Lower lobe of right lung (tissue), 2 donors: ENCODE data around the gene LRRTM4. TPM values are rescaled to one million over a fixed set of nuclear protein-coding genes. Genes with fewer than 3 reads are reported as not detected.

ENCODE experiments used
- ATAC-seq, 2 donors: fragments of 200-7000 bp; cut with Tn5 transposase; one replicate each; pipeline ENCODE4 v1.9.1; 2020 to 2022; ENCODE audit warnings: mild to moderate bottlenecking in 2 of 2, moderate library complexity in 2 of 2
- DNase-seq: peaks from one replicate; pipeline ENCODE4 v3.0.0-alpha.2; 2020
- H3K27ac ChIP-seq: fragments of 200-600 bp; one replicate; pipeline ENCODE4 v1.8.0; 2022
- H3K27me3 ChIP-seq: fragments of 200-600 bp; one replicate; pipeline ENCODE4 v1.8.0; 2022; ENCODE audit warnings: low read depth
- H3K36me3 ChIP-seq: fragments of 200-600 bp; one replicate; pipeline ENCODE4 v1.8.0; 2022; ENCODE audit warnings: mild to moderate bottlenecking
- H3K4me1 ChIP-seq: fragments of 200-600 bp; one replicate; pipeline ENCODE4 v1.8.0; 2022
- H3K4me3 ChIP-seq: fragments of 200-600 bp; one replicate; pipeline ENCODE4 v1.8.0; 2022; ENCODE audit warnings: mild to moderate bottlenecking
- H3K9me3 ChIP-seq: fragments of 200-600 bp; one replicate; pipeline ENCODE4 v1.8.0; 2022
- intact Hi-C: fragments of 100-400 bp; cut with DNase I; formaldehyde crosslinking; loops from one replicate; pipeline ENCODE4 v1.11.0; 2022
- total RNA-seq: library from RNA; stranded (reverse); fragmentation: NEBNext Ultra II Directional; extraction: Animal tissue kit (Norgen Biotek cat#: 25700); gene quantifications from one replicate; pipeline ENCODE4 v1.2.1, GENCODE V29; 2021
- TF ChIP-seq, protein P1 (sequence below): fragments of 200-600 bp; IDR thresholded peaks from one replicate; pipeline ENCODE4 v1.8.0; 2022; ENCODE audit warnings: antibody characterized with exemption, mild to moderate bottlenecking
- donor health status: DM: no; HTN: yes; CAD: no; lungs with severe emphysema.

Gene LRRTM4
- total RNA-seq, 1 donor from 2014 or later, result 0.77 TPM

GRCh38 chr2:77479895-77480294 lies 42.3 kb downstream of the LRRTM4 start:
- Histone ChIP-seq H3K4me1 (no peaks in the 10 kb centered on the region), H3K36me3 (no peaks in the 10 kb centered on the region), H3K9me3 (no peaks in the 10 kb centered on the region), H3K4me3 (no peak overlapping the region), H3K27ac (no peak overlapping the region), H3K27me3 (no peaks in the 10 kb centered on the region)
- TF ChIP-seq, protein P1, sequence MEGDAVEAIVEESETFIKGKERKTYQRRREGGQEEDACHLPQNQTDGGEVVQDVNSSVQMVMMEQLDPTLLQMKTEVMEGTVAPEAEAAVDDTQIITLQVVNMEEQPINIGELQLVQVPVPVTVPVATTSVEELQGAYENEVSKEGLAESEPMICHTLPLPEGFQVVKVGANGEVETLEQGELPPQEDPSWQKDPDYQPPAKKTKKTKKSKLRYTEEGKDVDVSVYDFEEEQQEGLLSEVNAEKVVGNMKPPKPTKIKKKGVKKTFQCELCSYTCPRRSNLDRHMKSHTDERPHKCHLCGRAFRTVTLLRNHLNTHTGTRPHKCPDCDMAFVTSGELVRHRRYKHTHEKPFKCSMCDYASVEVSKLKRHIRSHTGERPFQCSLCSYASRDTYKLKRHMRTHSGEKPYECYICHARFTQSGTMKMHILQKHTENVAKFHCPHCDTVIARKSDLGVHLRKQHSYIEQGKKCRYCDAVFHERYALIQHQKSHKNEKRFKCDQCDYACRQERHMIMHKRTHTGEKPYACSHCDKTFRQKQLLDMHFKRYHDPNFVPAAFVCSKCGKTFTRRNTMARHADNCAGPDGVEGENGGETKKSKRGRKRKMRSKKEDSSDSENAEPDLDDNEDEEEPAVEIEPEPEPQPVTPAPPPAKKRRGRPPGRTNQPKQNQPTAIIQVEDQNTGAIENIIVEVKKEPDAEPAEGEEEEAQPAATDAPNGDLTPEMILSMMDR, result no peak
- intact Hi-C loops, result no loop called here
- DNase-seq, result no peak
- ATAC-seq, result no peak

GRCh38 chr2:77479395-77479794 lies 42.8 kb downstream of the LRRTM4 start:
- TF ChIP-seq, protein P1, result no peak
- intact Hi-C loops, result no loop called here
- Histone ChIP-seq H3K4me1 (no peaks in the 10 kb centered on the region), H3K27me3 (no peaks in the 10 kb centered on the region), H3K4me3 (no peak overlapping the region), H3K36me3 (no peaks in the 10 kb centered on the region), H3K27ac (no peak overlapping the region), H3K9me3 (no peaks in the 10 kb centered on the region)
- no peak for DNase-seq
- no peak for ATAC-seq

DNA sequence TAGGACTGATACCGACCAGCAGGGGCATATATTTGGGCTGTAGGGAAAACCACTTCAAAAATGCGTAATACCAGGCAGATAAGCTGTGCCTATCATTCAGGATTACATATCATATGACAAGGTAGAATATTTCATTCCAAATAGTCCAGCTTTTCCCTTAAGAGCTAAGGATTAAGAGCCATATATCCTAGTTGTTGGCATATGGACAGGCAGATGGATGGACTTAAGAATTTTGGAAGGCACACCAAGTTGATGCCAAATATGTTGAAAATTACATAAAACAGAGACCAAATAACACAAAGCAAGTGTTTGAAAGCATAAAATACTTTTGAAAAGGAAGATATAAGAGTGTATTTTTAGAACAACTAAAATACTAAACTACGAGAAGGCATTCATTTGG lies 52.1 kb downstream of the LRRTM4 start:
- Histone ChIP-seq H3K27me3 (no peaks in the 10 kb centered on the region), H3K36me3 (no peaks in the 10 kb centered on the region), H3K27ac (no peak overlapping the region), H3K4me1 (no peaks in the 10 kb centered on the region), H3K4me3 (no peak overlapping the region), H3K9me3 (no peaks in the 10 kb centered on the region)
- TF ChIP-seq, protein P1, result no peak
- ATAC-seq (no peak), DNase-seq (no peak)
- intact Hi-C loops, result no loop called here

GRCh38 chr2:77469106-77469505 lies 53.1 kb downstream of the LRRTM4 start:
- ATAC-seq (no peak), DNase-seq (no peak)
- no peaks in the 10 kb centered on the region for H3K4me1 ChIP-seq
- no peaks in the 10 kb centered on the region for H3K27me3 ChIP-seq
- H3K4me3 ChIP-seq, result no peak overlapping the region
- no peaks in the 10 kb centered on the region for H3K9me3 ChIP-seq
- no peak overlapping the region for H3K27ac ChIP-seq
- H3K36me3 ChIP-seq, result no peaks in the 10 kb centered on the region
- intact Hi-C loops, result no loop called here
- TF ChIP-seq, protein P1, result no peak

DNA sequence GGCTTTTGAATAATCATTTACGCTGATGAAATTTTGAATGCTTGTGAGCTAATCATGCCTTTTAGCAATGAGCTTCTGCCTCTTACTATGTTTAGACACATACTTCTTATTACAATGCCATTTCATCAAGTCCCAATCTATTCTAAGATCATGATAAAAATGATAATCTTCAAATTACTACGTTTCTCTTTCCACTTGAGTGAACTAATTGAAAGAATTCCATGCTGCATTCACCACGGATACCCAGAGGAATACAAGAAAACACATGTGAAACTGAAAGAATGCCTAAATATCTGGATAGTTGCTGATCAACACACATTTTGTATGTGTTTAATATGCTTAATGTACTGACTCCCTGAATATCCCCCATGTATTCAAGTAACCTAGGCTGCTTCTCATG lies 62.3 kb downstream of the LRRTM4 start:
- Histone ChIP-seq H3K4me1 (no peaks in the 10 kb centered on the region), H3K9me3 (no peaks in the 10 kb centered on the region), H3K27ac (no peak overlapping the region), H3K4me3 (no peak overlapping the region), H3K36me3 (no peaks in the 10 kb centered on the region), H3K27me3 (no peaks in the 10 kb centered on the region)
- TF ChIP-seq, protein P1, result no peak
- intact Hi-C loops, result no loop called here
- no peak for DNase-seq
- no peak for ATAC-seq

GRCh38 chr2:77458216-77458615 lies 64.0 kb downstream of the LRRTM4 start:
- Histone ChIP-seq H3K9me3 (no peaks in the 10 kb centered on the region), H3K4me3 (no peak overlapping the region), H3K36me3 (no peaks in the 10 kb centered on the region), H3K4me1 (no peaks in the 10 kb centered on the region), H3K27ac (no peak overlapping the region), H3K27me3 (no peaks in the 10 kb centered on the region)
- TF ChIP-seq, protein P1, result no peak
- no peak for ATAC-seq
- intact Hi-C loops, result no loop called here
- DNase-seq, result no peak
